Lung (tissue), 12 donors: ENCODE measurements around the gene NEU4. TPM values are rescaled to one million over a fixed set of nuclear protein-coding genes. Genes with fewer than 3 reads are reported as not detected.

Experiments
- ATAC-seq: fragments of 200-7000 bp; cut with Tn5 transposase; one replicate; pipeline ENCODE4 v1.9.1; 2020; ENCODE audit warnings: moderate number of reproducible peaks; ENCODE audit not compliant: insufficient read depth, low FRiP score
- DNase-seq, 3 donors: peaks; one replicate each; pipeline ENCODE4 v3.0.0-alpha.2; 2013 to 2017
- H3K27ac ChIP-seq, 2 donors: one replicate each; pipeline ENCODE4 v1.5.1; 2013; ENCODE audit warnings: mild to moderate bottlenecking in 2 of 2, moderate library complexity in 2 of 2, control low read depth in 1 of 2, inconsistent platforms in 1 of 2, low read depth in 1 of 2, low read length in 1 of 2
- H3K27me3 ChIP-seq, 3 donors: one replicate each; pipeline ENCODE4 v1.5.1; 2013; ENCODE audit warnings: low read length in 2 of 3; ENCODE audit not compliant: control insufficient read depth in 3 of 3, insufficient read depth in 3 of 3
- H3K36me3 ChIP-seq, 4 donors: one replicate each; pipeline ENCODE4 v1.5.1; 2013; ENCODE audit warnings: low read length in 4 of 4, mild to moderate bottlenecking in 1 of 4, moderate library complexity in 1 of 4; ENCODE audit not compliant: control insufficient read depth in 4 of 4, insufficient read depth in 4 of 4
- H3K4me1 ChIP-seq, 5 donors: one replicate each; pipeline ENCODE4 v1.5.1; 2013; ENCODE audit warnings: low read length in 5 of 5, mild to moderate bottlenecking in 2 of 5, moderate library complexity in 1 of 5; ENCODE audit not compliant: control insufficient read depth in 5 of 5, insufficient read depth in 5 of 5
- H3K4me3 ChIP-seq: one replicate; pipeline ENCODE4 v1.5.1; 2013; ENCODE audit warnings: mild to moderate bottlenecking, control low read depth, moderate library complexity
- H3K9ac ChIP-seq, 2 donors: one replicate each; pipeline ENCODE4 v1.5.1; 2013; ENCODE audit warnings: low read length in 2 of 2, control low read depth in 1 of 2; ENCODE audit not compliant: insufficient read depth in 1 of 2
- H3K9me3 ChIP-seq, 4 donors: one replicate each; pipeline ENCODE4 v1.5.1; 2013; ENCODE audit warnings: low read length in 3 of 4, mild to moderate bottlenecking in 1 of 4, moderate library complexity in 1 of 4; ENCODE audit not compliant: control insufficient read depth in 4 of 4, insufficient read depth in 3 of 4
- WGBS, 2 donors: extraction: QIAGEN DNeasy Blood & Tissue Kit; methylation state at CpG; one replicate each; pipeline ENCODE4 v1.1.7; 2013; 5-methylcytosine and 5-hydroxymethylcytosine counted together
- polyA plus RNA-seq, 2 donors: library from polyadenylated mRNA; stranded (reverse); fragments of 200-250 nt; gene quantifications; one replicate each; pipeline ENCODE4 v1.2.1, GENCODE V29; 2013
- total RNA-seq, 2 donors: library from RNA; depleted of rRNA in 1 of 2; stranded (reverse); fragments of >200 nt in 1 of 2; gene quantifications; one replicate each; pipeline ENCODE4 v1.2.1, GENCODE V29; 2014 to 2021
- TF ChIP-seq, protein P1 (sequence below): IDR thresholded peaks from 2 replicates; pipeline ENCODE4 v1.5.1; 2012; ENCODE audit warnings: mild to moderate bottlenecking; ENCODE audit errors: control extremely low read depth, extremely low read depth
- donor health status: control.
- donor health status: control.
- donor health status: Bipolar disorder and iron deficiency.
- donor health status: healthy.
- donor health status: DM: yes; HTN: yes; CAD: no.

NEU4 gene
- total and polyA plus RNA-seq, 4 donors: 0.26 to 0.59 (median 0.35) TPM

DNA sequence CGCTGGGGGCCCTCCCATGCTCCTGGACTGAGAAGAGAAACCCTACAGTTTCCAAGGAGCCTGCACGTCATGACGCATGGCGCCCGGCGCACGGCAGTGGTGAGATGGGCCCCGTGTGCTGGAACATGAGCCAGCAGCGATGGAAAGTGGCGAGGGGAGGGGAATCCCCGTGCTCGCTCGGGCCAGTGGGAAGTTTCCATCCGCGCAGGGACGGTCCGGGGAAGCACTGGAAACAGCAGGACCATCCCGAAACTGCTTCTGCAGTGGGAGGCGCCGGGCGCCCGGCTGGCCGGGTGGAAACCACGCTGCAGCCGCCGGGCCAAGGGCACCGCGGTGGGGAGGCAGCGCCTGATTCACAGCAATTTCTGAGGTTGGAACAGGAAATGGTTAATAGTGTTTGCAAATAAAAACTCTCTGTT is 54.6 kb downstream of the NEU4 start:
- Histone ChIP-seq H3K27me3 (peaks cover 7 to 29% (median 28%) of the 10 kb centered on the region in 3 donors), H3K4me1 (peaks cover 0 to 23% (median 12%) of the 10 kb centered on the region in 5 donors), H3K9me3 (peaks cover 0 to 13% (median under 1%) of the 10 kb centered on the region in 4 donors), H3K27ac (no peak overlapping the region), H3K4me3 (no peak overlapping the region), H3K9ac (no peak overlapping the region), H3K36me3 (peaks cover 0 to 5% (median 0%) of the 10 kb centered on the region in 4 donors)
- WGBS, 2 donors: 15 to 19% methylated on average over 29 of the region's 29 CpGs
- DNase-seq (peak; percentile 48 to 59 (median 53)), ATAC-seq (no peak)
- TF ChIP-seq, protein P1, sequence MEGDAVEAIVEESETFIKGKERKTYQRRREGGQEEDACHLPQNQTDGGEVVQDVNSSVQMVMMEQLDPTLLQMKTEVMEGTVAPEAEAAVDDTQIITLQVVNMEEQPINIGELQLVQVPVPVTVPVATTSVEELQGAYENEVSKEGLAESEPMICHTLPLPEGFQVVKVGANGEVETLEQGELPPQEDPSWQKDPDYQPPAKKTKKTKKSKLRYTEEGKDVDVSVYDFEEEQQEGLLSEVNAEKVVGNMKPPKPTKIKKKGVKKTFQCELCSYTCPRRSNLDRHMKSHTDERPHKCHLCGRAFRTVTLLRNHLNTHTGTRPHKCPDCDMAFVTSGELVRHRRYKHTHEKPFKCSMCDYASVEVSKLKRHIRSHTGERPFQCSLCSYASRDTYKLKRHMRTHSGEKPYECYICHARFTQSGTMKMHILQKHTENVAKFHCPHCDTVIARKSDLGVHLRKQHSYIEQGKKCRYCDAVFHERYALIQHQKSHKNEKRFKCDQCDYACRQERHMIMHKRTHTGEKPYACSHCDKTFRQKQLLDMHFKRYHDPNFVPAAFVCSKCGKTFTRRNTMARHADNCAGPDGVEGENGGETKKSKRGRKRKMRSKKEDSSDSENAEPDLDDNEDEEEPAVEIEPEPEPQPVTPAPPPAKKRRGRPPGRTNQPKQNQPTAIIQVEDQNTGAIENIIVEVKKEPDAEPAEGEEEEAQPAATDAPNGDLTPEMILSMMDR: no peak

DNA sequence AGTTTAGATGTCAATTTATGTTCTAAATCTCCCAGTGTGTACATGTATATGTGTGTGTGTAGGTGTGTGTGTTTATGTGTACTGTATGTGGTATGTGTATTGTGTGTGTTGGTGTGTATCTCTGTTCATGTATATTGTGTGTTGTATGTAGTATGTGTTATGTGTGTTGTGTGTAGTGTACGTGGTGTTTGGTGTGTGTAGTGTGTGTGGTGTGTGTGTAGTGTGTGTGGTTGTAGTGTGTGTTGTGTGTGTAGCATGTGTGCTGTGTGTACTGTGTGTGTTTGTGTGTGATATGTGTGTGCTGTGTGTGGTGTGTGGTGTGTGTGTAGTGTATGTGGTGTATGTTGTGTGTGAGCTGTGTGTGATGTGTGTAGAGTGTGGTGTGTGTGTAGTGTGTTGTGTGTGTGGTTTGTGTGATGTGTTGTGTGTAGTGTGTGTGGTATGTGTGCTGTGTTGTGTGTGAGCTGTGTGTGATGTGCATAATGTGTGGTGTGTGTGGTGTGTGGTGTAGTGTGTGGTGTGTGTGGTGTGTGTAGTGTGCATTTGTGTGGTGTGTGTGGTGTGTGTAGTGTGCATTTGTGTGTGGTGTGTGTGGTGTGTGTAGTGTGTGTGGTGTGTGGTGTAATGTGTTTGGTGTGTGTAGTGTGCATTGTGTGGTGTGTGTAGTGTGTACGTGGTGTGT is 55.3 kb downstream of the NEU4 start:
- ATAC-seq (no peak), DNase-seq (no peak)
- H3K9ac ChIP-seq: peak overlapping the region in 1 of 2 donors; percentile 30
- peaks cover 0 to 21% (median 12%) of the 10 kb centered on the region in 5 donors for H3K4me1 ChIP-seq
- 67 to 86% methylated on average over 2 of the region's 2 CpGs for WGBS, 2 donors
- no peak overlapping the region for H3K4me3 ChIP-seq
- peaks cover 0 to 5% (median 0%) of the 10 kb centered on the region in 4 donors for H3K36me3 ChIP-seq
- H3K9me3 ChIP-seq: peaks cover 0 to 13% (median under 1%) of the 10 kb centered on the region in 4 donors
- TF ChIP-seq, protein P1: no peak
- peak overlapping the region in 1 of 2 donors; percentile 44 for H3K27ac ChIP-seq
- H3K27me3 ChIP-seq: peaks cover 7 to 32% (median 28%) of the 10 kb centered on the region in 3 donors

DNA sequence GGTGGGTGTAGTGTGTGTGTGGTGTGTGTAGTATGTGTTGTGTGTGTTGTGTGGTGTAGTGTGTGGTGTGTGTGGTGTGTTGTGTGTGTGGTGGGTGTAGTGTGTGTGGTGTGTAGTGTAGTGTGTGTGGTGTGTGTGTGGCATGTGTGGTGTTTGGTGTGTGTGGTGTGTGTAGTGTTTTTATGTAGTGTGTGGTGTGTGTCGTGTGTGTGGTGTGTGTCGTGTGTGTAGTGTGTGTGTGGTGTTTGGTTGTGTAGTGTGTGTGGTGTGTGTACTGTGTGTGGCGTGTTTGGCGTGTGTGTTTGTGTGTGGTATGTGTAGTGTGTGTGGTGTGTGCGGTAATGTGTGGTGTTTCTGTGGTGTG is 55.8 kb downstream of the NEU4 start:
- no peak overlapping the region for H3K4me3 ChIP-seq
- DNase-seq (no peak), ATAC-seq (no peak)
- H3K9me3 ChIP-seq: peaks cover 0 to 13% (median under 1%) of the 10 kb centered on the region in 4 donors
- 97% methylated on average over 5 of the region's 5 CpGs for WGBS, 2 donors
- no peak overlapping the region for H3K27ac ChIP-seq
- peak overlapping the region in 1 of 2 donors; percentile 24 for H3K9ac ChIP-seq
- TF ChIP-seq, protein P1: no peak
- peaks cover 0 to 5% (median 0%) of the 10 kb centered on the region in 4 donors for H3K36me3 ChIP-seq
- peaks cover 0 to 15% (median 12%) of the 10 kb centered on the region in 5 donors for H3K4me1 ChIP-seq
- peaks cover 7 to 34% (median 28%) of the 10 kb centered on the region in 3 donors for H3K27me3 ChIP-seq
